Suprapubic skin (tissue), 4 donors: Measurements from ENCODE around the gene NAPA.

Experiments
- EP300 ChIP-seq: sonication (generic); formaldehyde crosslinking; IDR thresholded peaks from one replicate; pipeline ENCODE4 v1.6.1; 2017; ENCODE audit warnings: antibody characterized with exemption
- POLR2A ChIP-seq, 2 donors: fragments of 450-650 bp; IDR thresholded peaks; one replicate each; pipeline ENCODE4 v1.6.1; 2017; ENCODE audit warnings: antibody characterized with exemption in 2 of 2, mild to moderate bottlenecking in 2 of 2, moderate library complexity in 2 of 2
- POLR2AphosphoS5 ChIP-seq, 3 donors: sonication (generic); formaldehyde crosslinking; IDR thresholded peaks; one replicate each; pipeline ENCODE4 v1.6.1; 2017; ENCODE audit warnings: antibody characterized with exemption in 3 of 3
- TF ChIP-seq, protein P1 (sequence below), 2 donors: fragments of 200-600 bp in 1 of 2; fragments of 450-650 bp in 1 of 2; sonication (generic) in 1 of 2; IDR thresholded peaks; one replicate each; pipeline ENCODE4 v1.5.1; 2016 to 2019; ENCODE audit warnings: antibody characterized with exemption in 2 of 2, mild to moderate bottlenecking in 1 of 2, moderate library complexity in 1 of 2

GRCh38 chr19:47458672-47459071 lies 56.2 kb downstream of the NAPA start:
- TF ChIP-seq, protein P1, sequence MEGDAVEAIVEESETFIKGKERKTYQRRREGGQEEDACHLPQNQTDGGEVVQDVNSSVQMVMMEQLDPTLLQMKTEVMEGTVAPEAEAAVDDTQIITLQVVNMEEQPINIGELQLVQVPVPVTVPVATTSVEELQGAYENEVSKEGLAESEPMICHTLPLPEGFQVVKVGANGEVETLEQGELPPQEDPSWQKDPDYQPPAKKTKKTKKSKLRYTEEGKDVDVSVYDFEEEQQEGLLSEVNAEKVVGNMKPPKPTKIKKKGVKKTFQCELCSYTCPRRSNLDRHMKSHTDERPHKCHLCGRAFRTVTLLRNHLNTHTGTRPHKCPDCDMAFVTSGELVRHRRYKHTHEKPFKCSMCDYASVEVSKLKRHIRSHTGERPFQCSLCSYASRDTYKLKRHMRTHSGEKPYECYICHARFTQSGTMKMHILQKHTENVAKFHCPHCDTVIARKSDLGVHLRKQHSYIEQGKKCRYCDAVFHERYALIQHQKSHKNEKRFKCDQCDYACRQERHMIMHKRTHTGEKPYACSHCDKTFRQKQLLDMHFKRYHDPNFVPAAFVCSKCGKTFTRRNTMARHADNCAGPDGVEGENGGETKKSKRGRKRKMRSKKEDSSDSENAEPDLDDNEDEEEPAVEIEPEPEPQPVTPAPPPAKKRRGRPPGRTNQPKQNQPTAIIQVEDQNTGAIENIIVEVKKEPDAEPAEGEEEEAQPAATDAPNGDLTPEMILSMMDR (IDR thresholded peaks at IDR 0.05) = no peak
- no peak for TF ChIP-seq POLR2A (IDR thresholded peaks at IDR 0.05)
- TF ChIP-seq POLR2AphosphoS5 (IDR thresholded peaks at IDR 0.05) = no peak
- TF ChIP-seq EP300 = no peak
